ENCODE results near the gene CPNE4.

The CPNE4 gene

GRCh38 chr3:131485119-131485518 is 549.7 kb downstream of the CPNE4 start:
- no peak overlapping the region for H3K9ac ChIP-seq (ENCODE audit: insufficient read length)
- no peak overlapping the region for H3K4me3 ChIP-seq
- DNase-seq (ENCODE audit: low read depth, low spot score) = no peak
- TF ChIP-seq EZH2 (IDR thresholded peaks at IDR 0.05) (no peak), POLR2AphosphoS5 (IDR thresholded peaks at IDR 0.05; ENCODE audit: borderline replicate concordance, low read depth, low read length) (no peak), FOXP2 (optimal IDR thresholded peaks at IDR 0.05; ENCODE audit: control extremely low read depth, extremely low read length, insufficient read depth) (no peak)
- H3K27ac ChIP-seq = no peak overlapping the region
- no peaks in the 10 kb centered on the region for H3K9me3 ChIP-seq (ENCODE audit: low read depth, low read length)
- peaks cover 85% of the 10 kb centered on the region for H3K36me3 ChIP-seq (ENCODE audit: insufficient read depth, low read length)

- TF ChIP-seq EZH2 (IDR thresholded peaks at IDR 0.05) (no peak), POLR2AphosphoS5 (IDR thresholded peaks at IDR 0.05; ENCODE audit: borderline replicate concordance, low read depth, low read length) (no peak), FOXP2 (optimal IDR thresholded peaks at IDR 0.05; ENCODE audit: control extremely low read depth, extremely low read length, insufficient read depth) (no peak)
- peaks cover 84% of the 10 kb centered on the region for H3K36me3 ChIP-seq (ENCODE audit: insufficient read depth, low read length)
- H3K9me3 ChIP-seq (ENCODE audit: low read depth, low read length) = no peaks in the 10 kb centered on the region
- no peak for DNase-seq (ENCODE audit: low read depth, low spot score)
- H3K9ac ChIP-seq (ENCODE audit: insufficient read length) = no peak overlapping the region
- no peak overlapping the region for H3K27ac ChIP-seq
- H3K4me3 ChIP-seq = no peak overlapping the region
Observed at GRCh38 chr3:131484496-131485111, 550.2 kb downstream of the CPNE4 start.

Data from SK-N-MC (cell line).